AG09319 (cell line): ENCODE data around the gene EVL.

Experiments
- DNase-seq: peaks from one replicate; pipeline ENCODE4 v3.0.0-alpha.2; 2010; ENCODE audit warnings: low read depth; ENCODE audit errors: extremely low read depth
- TF ChIP-seq, protein P1 (sequence below): IDR thresholded peaks from 2 replicates; pipeline ENCODE4 v1.5.1; 2011; ENCODE audit warnings: low read depth, mild to moderate bottlenecking, inconsistent platforms, low read length, moderate library complexity

The EVL gene

DNA sequence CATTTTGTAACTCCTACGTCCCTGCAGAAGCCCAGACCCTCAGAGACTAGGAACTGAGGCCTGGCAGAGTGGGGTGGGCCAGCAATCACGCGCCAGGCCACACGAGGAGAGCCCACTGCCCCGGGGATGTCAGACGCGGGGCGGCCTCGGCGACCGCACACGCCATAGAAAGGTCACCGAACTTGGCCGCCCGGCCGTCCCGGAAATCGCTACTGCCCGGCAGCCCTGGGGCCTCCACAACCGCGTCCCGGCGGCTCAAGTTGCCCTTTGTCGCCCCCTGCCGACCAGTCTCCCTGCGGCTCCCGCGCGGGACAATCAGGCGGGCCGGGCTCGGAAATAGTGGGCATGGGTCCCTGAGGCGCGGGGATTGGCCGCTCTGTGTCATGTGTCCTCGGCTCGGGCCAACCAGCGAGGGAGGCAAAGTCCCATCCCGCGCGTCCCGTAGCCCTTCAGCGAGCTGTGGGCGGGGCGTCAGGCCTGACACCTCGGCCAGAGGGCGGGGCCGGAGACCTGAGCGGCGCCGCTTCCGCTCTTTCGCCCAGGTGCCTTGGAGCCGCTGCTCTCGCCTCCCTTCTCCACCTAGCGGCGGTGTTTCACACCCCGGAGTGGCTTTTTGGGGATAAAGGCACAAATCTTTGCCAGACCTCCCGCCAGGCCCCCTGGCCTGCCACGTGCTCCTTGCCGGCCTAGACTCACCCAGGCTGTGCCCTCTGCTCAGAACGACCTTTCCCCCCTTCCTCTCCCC, 127.6 kb downstream of the EVL start:
- DNase-seq = peak; percentile 89
- TF ChIP-seq, protein P1, sequence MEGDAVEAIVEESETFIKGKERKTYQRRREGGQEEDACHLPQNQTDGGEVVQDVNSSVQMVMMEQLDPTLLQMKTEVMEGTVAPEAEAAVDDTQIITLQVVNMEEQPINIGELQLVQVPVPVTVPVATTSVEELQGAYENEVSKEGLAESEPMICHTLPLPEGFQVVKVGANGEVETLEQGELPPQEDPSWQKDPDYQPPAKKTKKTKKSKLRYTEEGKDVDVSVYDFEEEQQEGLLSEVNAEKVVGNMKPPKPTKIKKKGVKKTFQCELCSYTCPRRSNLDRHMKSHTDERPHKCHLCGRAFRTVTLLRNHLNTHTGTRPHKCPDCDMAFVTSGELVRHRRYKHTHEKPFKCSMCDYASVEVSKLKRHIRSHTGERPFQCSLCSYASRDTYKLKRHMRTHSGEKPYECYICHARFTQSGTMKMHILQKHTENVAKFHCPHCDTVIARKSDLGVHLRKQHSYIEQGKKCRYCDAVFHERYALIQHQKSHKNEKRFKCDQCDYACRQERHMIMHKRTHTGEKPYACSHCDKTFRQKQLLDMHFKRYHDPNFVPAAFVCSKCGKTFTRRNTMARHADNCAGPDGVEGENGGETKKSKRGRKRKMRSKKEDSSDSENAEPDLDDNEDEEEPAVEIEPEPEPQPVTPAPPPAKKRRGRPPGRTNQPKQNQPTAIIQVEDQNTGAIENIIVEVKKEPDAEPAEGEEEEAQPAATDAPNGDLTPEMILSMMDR = peak; percentile 85
